ENCODE data around the gene HIPK1.
"Not testable (repeated sequence)": the region's sequence is repeated elsewhere in the genome, so short reads cannot be mapped to it uniquely, and the experiment has no call there.

The HIPK1 gene

GRCh38 chr1:114011796-114012195 is 82.7 kb downstream of the HIPK1 start:
- DNase-seq (ENCODE audit: low read depth in 2 of 2), result no peak

- DNase-seq (ENCODE audit: low read depth in 2 of 2), result peak; percentile 41 to 44
Observed at GRCh38 chr1:114015075-114015474, 86.0 kb downstream of the HIPK1 start.

GRCh38 chr1:114019724-114020123 is 90.6 kb downstream of the HIPK1 start:
- not testable (repeated sequence) for DNase-seq (ENCODE audit: low read depth in 2 of 2)

- DNase-seq (ENCODE audit: low read depth in 2 of 2), result no peak
Observed at GRCh38 chr1:114021665-114022099, 92.6 kb downstream of the HIPK1 start.

GRCh38 chr1:114022877-114023276 is 93.8 kb downstream of the HIPK1 start:
- DNase-seq (ENCODE audit: low read depth in 2 of 2), result no peak

GRCh38 chr1:114023377-114023776 is 94.3 kb downstream of the HIPK1 start:
- DNase-seq (ENCODE audit: low read depth in 2 of 2), result no peak

GRCh38 chr1:114024049-114024448 is 94.9 kb downstream of the HIPK1 start:
- no peak for DNase-seq (ENCODE audit: low read depth in 2 of 2)

GRCh38 chr1:114025609-114026401 is 96.7 kb downstream of the HIPK1 start:
- no peak for DNase-seq (ENCODE audit: low read depth in 2 of 2)

- DNase-seq (ENCODE audit: low read depth in 2 of 2), result no peak
Observed at GRCh38 chr1:114026797-114027196, 97.7 kb downstream of the HIPK1 start.

Data from fibroblast of skin of left quadriceps (primary cell).